ENCODE measurements around the gene RRBP1. TPM values are rescaled to one million over a fixed set of nuclear protein-coding genes. Genes with fewer than 3 reads are reported as not detected.

Gene RRBP1
- total RNA-seq, 1 donor from 2014 or later: 79.8 TPM

GRCh38 chr20:17571153-17571527 is 110.9 kb downstream of the RRBP1 start:
- Histone ChIP-seq H3K27ac (peak overlapping the region; percentile 99), H3K36me3 (no peaks in the 10 kb centered on the region), H3K9me3 (no peaks in the 10 kb centered on the region), H3K27me3 (no peaks in the 10 kb centered on the region), H3K4me1 (peaks cover 62% of the 10 kb centered on the region), H3K4me3 (peak overlapping the region; percentile 94 to 96)
- no peak for DNase-seq (ENCODE audit: extremely low spot score in 2 of 2)
- TF ChIP-seq POLR2AphosphoS5 (IDR thresholded peaks at IDR 0.05; ENCODE audit: insufficient read depth in 1 of 2, low read depth in 1 of 2) (no peak), POLR2A (IDR thresholded peaks at IDR 0.05) (no peak), CTCF (IDR thresholded peaks at IDR 0.05) (no peak)
- intact Hi-C loops (cut with DNase I): loop anchor here (2.0 kb wide), 1 partner anchor 14 kb away; no protein-coding TSS in a partner anchor

GRCh38 chr20:17570347-17571152 is 111.5 kb downstream of the RRBP1 start:
- TF ChIP-seq POLR2AphosphoS5 (IDR thresholded peaks at IDR 0.05; ENCODE audit: insufficient read depth in 1 of 2, low read depth in 1 of 2): no peak
- TF ChIP-seq CTCF (IDR thresholded peaks at IDR 0.05): no peak
- TF ChIP-seq POLR2A (IDR thresholded peaks at IDR 0.05): no peak
- Histone ChIP-seq H3K4me1 (peaks cover 56% of the 10 kb centered on the region), H3K9me3 (no peaks in the 10 kb centered on the region), H3K27me3 (no peaks in the 10 kb centered on the region), H3K27ac (peak overlapping the region; percentile 99), H3K36me3 (no peaks in the 10 kb centered on the region), H3K4me3 (peak overlapping the region; percentile 94 to 96)
- intact Hi-C loops (cut with DNase I): loop anchor here (2.0 kb wide), 1 partner anchor 14 kb away; no protein-coding TSS in a partner anchor
- DNase-seq (ENCODE audit: extremely low spot score in 2 of 2): peak in 1 of 2 donors; percentile 91

GRCh38 chr20:17569616-17570346 is 112.3 kb downstream of the RRBP1 start, which contains the start of gene DSTN:
Gene DSTN, plus strand, starts transcription at chr20:17570075. Its CDS starts 134 bp downstream, at chr20:17570209.
- DNase-seq (ENCODE audit: extremely low spot score in 2 of 2): peak in 1 of 2 donors; percentile 96
- no peaks in the 10 kb centered on the region for H3K36me3 ChIP-seq
- intact Hi-C loops (cut with DNase I): loop anchor here (2.0 kb wide), 1 partner anchor 15 kb away; no protein-coding TSS in a partner anchor
- H3K27me3 ChIP-seq: no peaks in the 10 kb centered on the region
- TF ChIP-seq POLR2A (IDR thresholded peaks at IDR 0.05) (peak in 1 of 2 donors; percentile 96), POLR2AphosphoS5 (IDR thresholded peaks at IDR 0.05; ENCODE audit: insufficient read depth in 1 of 2, low read depth in 1 of 2) (peak in 1 of 2 donors; percentile 98), CTCF (IDR thresholded peaks at IDR 0.05) (no peak)
- H3K27ac ChIP-seq: peak within 1 kb of the TSS; percentile 99
- H3K4me1 ChIP-seq: peaks cover 51% of the 10 kb centered on the region
- H3K9me3 ChIP-seq: no peaks in the 10 kb centered on the region
- peak within 1 kb of the TSS; percentile 94 to 96 for H3K4me3 ChIP-seq

- H3K9me3 ChIP-seq: no peaks in the 10 kb centered on the region
- TF ChIP-seq CTCF (IDR thresholded peaks at IDR 0.05): no peak
- TF ChIP-seq POLR2AphosphoS5 (IDR thresholded peaks at IDR 0.05; ENCODE audit: insufficient read depth in 1 of 2, low read depth in 1 of 2): peak; percentile 84 to 95
- peak in 1 of 2 donors; percentile 57 for TF ChIP-seq POLR2A (IDR thresholded peaks at IDR 0.05)
- H3K4me3 ChIP-seq: peak overlapping the region; percentile 94 to 96
- H3K27ac ChIP-seq: peak overlapping the region; percentile 99
- intact Hi-C loops (cut with DNase I): no loop called here
- no peaks in the 10 kb centered on the region for H3K36me3 ChIP-seq
- H3K4me1 ChIP-seq: peaks cover 46% of the 10 kb centered on the region
- peak in 1 of 2 donors; percentile 97 for DNase-seq (ENCODE audit: extremely low spot score in 2 of 2)
- no peaks in the 10 kb centered on the region for H3K27me3 ChIP-seq
Observed at GRCh38 chr20:17568972-17569521, 113.0 kb downstream of the RRBP1 start.

Measured in vagina (tissue), 2 donors.